DND-41 (cell line): ENCODE measurements around the gene CCDC138.

Source experiments
- ATAC-seq: fragments of 200-7000 bp; cut with Tn5 transposase; 3 replicates; pipeline ENCODE4 v1.9.1; 2021; ENCODE audit warnings: low read depth; ENCODE audit not compliant: insufficient read depth
- DNase-seq: peaks from one replicate; pipeline ENCODE4 v3.0.0-alpha.2; 2020
- H2AFZ ChIP-seq: 2 replicates; pipeline ENCODE4 v1.6.0; 2012; ENCODE audit warnings: low read depth, low read length
- H3K27ac ChIP-seq: 2 replicates; pipeline ENCODE4 v1.5.1; 2012; ENCODE audit warnings: low read length, inconsistent platforms
- H3K27me3 ChIP-seq: fragments of 200-600 bp; sonication (generic); 2 replicates; pipeline ENCODE4 v1.6.0; 2012; ENCODE audit warnings: low read length, mild to moderate bottlenecking, inconsistent platforms; ENCODE audit not compliant: insufficient read depth, poor library complexity
- H3K36me3 ChIP-seq: 2 replicates; pipeline ENCODE4 v1.5.1; 2012; ENCODE audit warnings: low read length, inconsistent platforms; ENCODE audit not compliant: insufficient read depth
- H3K4me1 ChIP-seq: 2 replicates; pipeline ENCODE4 v1.5.1; 2012; ENCODE audit warnings: mild to moderate bottlenecking, low read length; ENCODE audit not compliant: insufficient read depth
- H3K4me2 ChIP-seq: 2 replicates; pipeline ENCODE4 v1.6.0; 2012; ENCODE audit warnings: mild to moderate bottlenecking, moderate library complexity, low read length, inconsistent platforms; ENCODE audit not compliant: insufficient read depth
- H3K4me3 ChIP-seq, 2 experiments: fragments of 200-600 bp in 1 of 2; shearing (Covaris generic) in 1 of 2; 2 replicates each; pipeline ENCODE4 v1.5.1; 2012 to 2016; ENCODE audit warnings: inconsistent platforms in 2 of 2, low read length in 2 of 2, mild to moderate bottlenecking in 2 of 2, low read depth in 1 of 2, moderate library complexity in 1 of 2
- H3K79me2 ChIP-seq: 2 replicates; pipeline ENCODE4 v1.6.0; 2012; ENCODE audit warnings: low read length, inconsistent platforms; ENCODE audit not compliant: insufficient read depth
- H3K9ac ChIP-seq: 2 replicates; pipeline ENCODE4 v1.6.0; 2012; ENCODE audit warnings: low read depth, mild to moderate bottlenecking, inconsistent platforms, low read length, moderate library complexity
- H3K9me3 ChIP-seq: 2 replicates; pipeline ENCODE4 v1.5.1; 2012; ENCODE audit warnings: low read length, moderate library complexity, mild to moderate bottlenecking, inconsistent platforms; ENCODE audit not compliant: insufficient read depth, severe bottlenecking
- H4K20me1 ChIP-seq: 2 replicates; pipeline ENCODE4 v1.6.0; 2012; ENCODE audit warnings: low read length; ENCODE audit not compliant: insufficient read depth
- CTCF ChIP-seq: IDR thresholded peaks from 2 replicates; pipeline ENCODE4 v1.5.1; 2012; ENCODE audit warnings: borderline replicate concordance, low read length, moderate library complexity, mild to moderate bottlenecking; ENCODE audit not compliant: poor library complexity, severe bottlenecking; ENCODE audit errors: extremely low read depth
- EZH2 ChIP-seq: IDR thresholded peaks from 3 replicates; pipeline ENCODE4 v1.6.1; 2012; ENCODE audit warnings: borderline replicate concordance, low read depth, mild to moderate bottlenecking, moderate library complexity, low read length, inconsistent platforms; ENCODE audit not compliant: severe bottlenecking

CCDC138 gene

GRCh38 chr2:108912629-108912902 is 126.0 kb downstream of the CCDC138 start:
- ATAC-seq, result no peak
- no peak overlapping the region for H3K9ac ChIP-seq

GRCh38 chr2:108916122-108916795 is 129.7 kb downstream of the CCDC138 start:
- no peaks in the 10 kb centered on the region for H3K79me2 ChIP-seq
- no peak overlapping the region for H3K27ac ChIP-seq
- ATAC-seq, result peak; percentile 54
- H3K36me3 ChIP-seq, result no peaks in the 10 kb centered on the region
- no peak overlapping the region for H2AFZ ChIP-seq
- H4K20me1 ChIP-seq, result no peaks in the 10 kb centered on the region
- DNase-seq, result peak; percentile 38
- no peaks in the 10 kb centered on the region for H3K9me3 ChIP-seq
- H3K4me3 ChIP-seq, result no peak overlapping the region
- no peak overlapping the region for H3K4me2 ChIP-seq
- TF ChIP-seq EZH2, result no peak
- no peak for TF ChIP-seq CTCF
- H3K9ac ChIP-seq, result no peak overlapping the region
- H3K4me1 ChIP-seq, result no peaks in the 10 kb centered on the region; the same call in none of the 2 replicates
- H3K27me3 ChIP-seq, result no peaks in the 10 kb centered on the region

More at GRCh38 chr2:108912629-108912902, 126.0 kb downstream of the CCDC138 start:
- Histone ChIP-seq H3K27me3 (no peaks in the 10 kb centered on the region), H3K36me3 (no peaks in the 10 kb centered on the region), H3K4me3 (no peak overlapping the region), H2AFZ (no peak overlapping the region), H3K4me1 (no peaks in the 10 kb centered on the region; the same call in none of the 2 replicates), H4K20me1 (no peaks in the 10 kb centered on the region), H3K4me2 (no peak overlapping the region), H3K9me3 (no peaks in the 10 kb centered on the region), H3K79me2 (no peaks in the 10 kb centered on the region), H3K27ac (no peak overlapping the region)
- no peak for TF ChIP-seq EZH2
- no peak for DNase-seq

- Histone ChIP-seq H3K4me1 (no peaks in the 10 kb centered on the region; the same call in none of the 2 replicates), H3K36me3 (no peaks in the 10 kb centered on the region), H3K4me3 (no peak overlapping the region), H3K4me2 (no peak overlapping the region), H3K27ac (no peak overlapping the region), H3K27me3 (no peaks in the 10 kb centered on the region), H3K79me2 (no peaks in the 10 kb centered on the region), H3K9me3 (no peaks in the 10 kb centered on the region), H2AFZ (no peak overlapping the region), H3K9ac (no peak overlapping the region), H4K20me1 (no peaks in the 10 kb centered on the region)
- ATAC-seq (no peak; the same call in 2 of the 3 replicates), DNase-seq (no peak)
- TF ChIP-seq EZH2 (no peak), CTCF (no peak)
Measured at GRCh38 chr2:108916796-108917421, 130.3 kb downstream of the CCDC138 start.

GRCh38 chr2:108917526-108917925 is 131.0 kb downstream of the CCDC138 start:
- Histone ChIP-seq H3K4me2 (no peak overlapping the region), H3K4me1 (no peaks in the 10 kb centered on the region; the same call in none of the 2 replicates), H3K27ac (no peak overlapping the region), H3K79me2 (no peaks in the 10 kb centered on the region), H4K20me1 (no peaks in the 10 kb centered on the region), H3K9ac (no peak overlapping the region), H3K9me3 (no peaks in the 10 kb centered on the region), H3K27me3 (no peaks in the 10 kb centered on the region), H3K4me3 (no peak overlapping the region), H3K36me3 (no peaks in the 10 kb centered on the region), H2AFZ (no peak overlapping the region)
- TF ChIP-seq EZH2, result no peak
- TF ChIP-seq CTCF, result no peak
- ATAC-seq (no peak), DNase-seq (no peak)
